Mucosa of descending colon (tissue), 3 donors: ENCODE data around the gene WIZ. TPM values are rescaled to one million over a fixed set of nuclear protein-coding genes. Genes with fewer than 3 reads are reported as not detected.

Source experiments
- ATAC-seq: fragments of 200-7000 bp; cut with Tn5 transposase; one replicate; pipeline ENCODE4 v1.9.1; 2020; ENCODE audit warnings: mild to moderate bottlenecking, moderate library complexity
- DNase-seq, 3 donors: peaks; one replicate each; pipeline ENCODE4 v3.0.0-alpha.2; 2020
- H3K36me3 ChIP-seq: fragments of 200-600 bp; one replicate; pipeline ENCODE4 v1.8.0; 2021; ENCODE audit warnings: low read depth, mild to moderate bottlenecking
- H3K4me1 ChIP-seq: fragments of 200-600 bp; one replicate; pipeline ENCODE4 v1.8.0; 2021; ENCODE audit warnings: low read depth, mild to moderate bottlenecking
- H3K4me3 ChIP-seq: fragments of 200-600 bp; one replicate; pipeline ENCODE4 v1.8.0; 2021; ENCODE audit warnings: mild to moderate bottlenecking
- H3K9me3 ChIP-seq: fragments of 200-600 bp; one replicate; pipeline ENCODE4 v1.8.0; 2021; ENCODE audit warnings: mild to moderate bottlenecking
- intact Hi-C, 2 donors: fragments of 100-400 bp; cut with DNase I in 1 of 2; cut with micrococcal nuclease in 1 of 2; formaldehyde crosslinking; loops; one replicate each; pipeline versions ENCODE4 v1.11.0 to v1.11.1; 2022; cut with DNase I, micrococcal nuclease
- total RNA-seq, 3 donors: library from RNA; stranded (reverse); fragmentation: NEBNext Ultra II Directional in 2 of 3; extraction: Animal tissue kit (Norgen Biotek cat#: 25700) in 2 of 3; gene quantifications; one replicate each; pipeline versions ENCODE4 v1.2.1 to v1.2.4, GENCODE V29; 2021 to 2023
- TF ChIP-seq, protein P1 (sequence below): fragments of 200-600 bp; IDR thresholded peaks from one replicate; pipeline ENCODE4 v1.8.0; 2022; ENCODE audit warnings: antibody characterized with exemption, mild to moderate bottlenecking
- donor health status: DM: no; HTN: no; CAD: no; lungs with moderate emphysema.
- donor health status: DM: no; HTN: no; CAD: no.
- donor health status: DM: no; HTN: yes; CAD: no.

Gene WIZ
- total RNA-seq, 3 donors from 2014 or later, result 26.7 to 39.9 (median 28.1) TPM

DNA sequence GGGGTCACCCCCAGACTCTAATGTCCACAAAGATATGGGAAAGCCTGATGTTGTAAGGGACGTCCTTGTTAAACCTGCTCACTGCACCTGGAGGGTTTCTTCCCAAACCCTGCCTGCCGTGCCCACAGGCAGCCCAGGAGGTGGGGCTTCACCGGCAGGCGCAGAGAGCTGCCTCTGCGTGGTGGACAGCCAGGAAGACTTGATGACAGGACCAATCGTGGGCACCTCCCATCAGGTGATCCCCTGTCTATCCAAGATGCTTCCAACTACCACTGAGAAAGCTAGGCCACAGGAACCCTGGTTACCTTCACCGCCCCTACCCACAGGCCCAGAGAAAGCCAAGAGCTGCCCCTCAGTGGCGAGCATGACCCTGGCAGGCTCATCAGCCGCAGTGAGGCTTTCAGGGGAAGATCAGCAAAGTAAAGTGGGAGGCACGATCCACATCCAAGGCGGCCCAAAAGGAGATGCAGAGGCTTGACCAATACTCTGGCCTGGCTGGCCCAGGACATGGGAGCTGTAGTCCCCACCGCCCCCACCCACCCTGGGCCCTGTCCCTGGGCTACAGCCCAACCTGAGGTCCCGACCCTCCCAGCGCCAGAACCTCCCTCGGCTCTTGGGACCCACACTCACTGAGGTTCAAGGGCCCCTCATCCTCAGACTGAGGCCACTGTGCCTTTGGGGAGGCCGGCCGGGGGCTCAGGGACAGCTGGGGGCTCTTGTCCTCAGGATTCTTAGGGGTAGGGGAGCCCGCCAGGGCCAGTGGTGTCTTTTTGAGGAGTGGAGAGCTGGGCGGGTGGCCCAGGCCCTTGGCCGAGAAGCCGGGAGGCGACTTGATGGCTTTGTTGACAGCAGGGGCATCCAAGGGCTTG lies 20.6 kb downstream of the WIZ start:
- ATAC-seq, result no peak
- intact Hi-C loops, result no loop called here
- no peak overlapping the region for H3K4me3 ChIP-seq
- peaks cover 25% of the 10 kb centered on the region for H3K4me1 ChIP-seq
- H3K9me3 ChIP-seq, result no peaks in the 10 kb centered on the region
- no peaks in the 10 kb centered on the region for H3K36me3 ChIP-seq
- DNase-seq, result no peak
- TF ChIP-seq, protein P1, sequence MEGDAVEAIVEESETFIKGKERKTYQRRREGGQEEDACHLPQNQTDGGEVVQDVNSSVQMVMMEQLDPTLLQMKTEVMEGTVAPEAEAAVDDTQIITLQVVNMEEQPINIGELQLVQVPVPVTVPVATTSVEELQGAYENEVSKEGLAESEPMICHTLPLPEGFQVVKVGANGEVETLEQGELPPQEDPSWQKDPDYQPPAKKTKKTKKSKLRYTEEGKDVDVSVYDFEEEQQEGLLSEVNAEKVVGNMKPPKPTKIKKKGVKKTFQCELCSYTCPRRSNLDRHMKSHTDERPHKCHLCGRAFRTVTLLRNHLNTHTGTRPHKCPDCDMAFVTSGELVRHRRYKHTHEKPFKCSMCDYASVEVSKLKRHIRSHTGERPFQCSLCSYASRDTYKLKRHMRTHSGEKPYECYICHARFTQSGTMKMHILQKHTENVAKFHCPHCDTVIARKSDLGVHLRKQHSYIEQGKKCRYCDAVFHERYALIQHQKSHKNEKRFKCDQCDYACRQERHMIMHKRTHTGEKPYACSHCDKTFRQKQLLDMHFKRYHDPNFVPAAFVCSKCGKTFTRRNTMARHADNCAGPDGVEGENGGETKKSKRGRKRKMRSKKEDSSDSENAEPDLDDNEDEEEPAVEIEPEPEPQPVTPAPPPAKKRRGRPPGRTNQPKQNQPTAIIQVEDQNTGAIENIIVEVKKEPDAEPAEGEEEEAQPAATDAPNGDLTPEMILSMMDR, result no peak

DNA sequence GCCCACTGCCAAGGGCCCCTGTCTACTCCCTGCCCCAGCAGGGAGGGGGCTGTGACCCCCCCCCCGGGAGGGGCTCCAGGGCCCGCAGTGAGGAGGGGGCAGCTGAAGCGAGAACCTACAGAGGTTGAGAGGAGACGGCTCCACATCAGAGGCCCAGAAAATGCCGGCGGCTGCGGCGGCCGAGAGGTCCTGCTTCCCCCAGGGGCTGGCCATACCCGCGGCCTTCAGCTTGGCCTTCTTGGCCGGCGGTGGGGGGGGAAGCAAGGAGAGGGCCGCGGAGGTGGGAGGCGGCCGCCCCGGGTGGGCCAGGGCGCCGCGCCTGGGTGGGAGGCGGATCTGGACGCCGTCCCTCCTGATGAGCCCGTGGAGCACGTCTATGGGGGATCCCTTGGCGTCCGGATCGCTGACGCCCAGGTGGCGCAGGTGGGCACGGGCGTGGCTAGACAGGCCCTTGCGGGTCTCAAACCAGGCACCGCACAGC lies 21.7 kb downstream of the WIZ start:
- intact Hi-C loops, result no loop called here
- ATAC-seq, result no peak

DNA sequence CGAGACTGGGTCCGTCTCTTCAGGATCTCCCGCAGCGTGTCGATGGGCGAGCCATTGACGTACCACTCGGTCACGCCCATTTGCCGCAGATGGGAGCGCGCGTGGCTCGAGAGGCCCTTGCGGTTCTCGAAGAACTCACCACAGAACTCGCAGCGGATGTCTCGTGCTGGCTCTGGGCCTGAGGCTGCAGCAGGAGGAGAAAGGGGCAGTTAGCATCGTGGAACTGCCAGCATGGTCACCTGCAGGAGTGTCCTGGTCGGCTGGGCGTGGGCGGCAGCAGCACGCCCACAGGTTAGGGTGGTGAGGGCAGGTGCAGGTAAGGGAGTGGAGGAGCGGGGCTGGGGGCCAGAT lies 22.4 kb downstream of the WIZ start:
- no peak for DNase-seq
- intact Hi-C loops, result no loop called here
- peaks cover 17% of the 10 kb centered on the region for H3K4me1 ChIP-seq
- no peaks in the 10 kb centered on the region for H3K36me3 ChIP-seq
- peaks cover 3% of the 10 kb centered on the region for H3K9me3 ChIP-seq
- H3K4me3 ChIP-seq, result no peak overlapping the region
- TF ChIP-seq, protein P1, result no peak
- ATAC-seq, result no peak

More for the DNA sequence above, 21.7 kb downstream of the WIZ start:
- DNase-seq, result no peak
- H3K36me3 ChIP-seq, result no peaks in the 10 kb centered on the region
- H3K9me3 ChIP-seq, result peaks cover 2% of the 10 kb centered on the region
- no peak overlapping the region for H3K4me3 ChIP-seq
- H3K4me1 ChIP-seq, result peaks cover 18% of the 10 kb centered on the region
- TF ChIP-seq, protein P1, result no peak

DNA sequence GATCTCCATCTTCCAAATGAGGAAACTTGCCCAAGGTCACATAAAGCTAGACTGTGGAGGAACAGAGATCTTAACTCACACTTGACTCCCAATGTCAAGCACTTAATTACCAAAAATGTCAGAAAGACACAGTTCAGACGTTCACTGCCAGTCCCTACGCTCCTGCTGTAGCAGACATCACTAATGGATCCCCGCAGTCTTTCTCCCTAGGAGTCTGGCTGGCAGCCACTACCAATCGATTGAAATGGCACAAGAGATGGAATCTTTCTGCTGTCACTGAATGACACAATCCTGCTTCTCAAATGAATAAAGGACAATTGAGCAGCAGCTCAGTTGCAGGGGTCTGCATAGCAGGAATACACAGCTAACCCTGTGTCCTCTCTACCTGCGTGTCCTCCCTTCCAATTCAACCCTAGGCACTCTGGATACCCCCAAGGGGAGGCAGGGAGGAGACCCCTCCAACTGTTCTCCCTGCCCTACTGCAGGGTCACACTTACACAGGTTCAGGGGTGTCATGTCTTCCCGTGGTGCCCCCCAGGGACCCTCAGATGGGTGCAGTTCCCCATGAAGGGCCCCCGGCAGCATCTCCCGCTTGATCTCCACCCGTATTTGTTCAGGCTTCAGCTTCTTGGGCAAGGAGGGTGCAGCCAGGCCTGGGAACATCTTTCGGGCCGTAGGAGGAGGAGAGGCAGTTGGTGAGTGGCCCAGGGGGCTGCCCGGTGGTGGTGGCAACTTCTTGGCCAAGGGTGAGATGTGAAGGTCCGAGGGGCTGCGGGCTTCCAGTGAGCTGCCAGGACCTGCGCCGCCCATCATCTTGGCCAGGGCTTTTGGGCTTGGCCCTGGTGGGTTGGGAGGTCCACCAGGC lies 23.0 kb downstream of the WIZ start:
- Histone ChIP-seq H3K4me1 (peaks cover 17% of the 10 kb centered on the region), H3K36me3 (no peaks in the 10 kb centered on the region)

DNA sequence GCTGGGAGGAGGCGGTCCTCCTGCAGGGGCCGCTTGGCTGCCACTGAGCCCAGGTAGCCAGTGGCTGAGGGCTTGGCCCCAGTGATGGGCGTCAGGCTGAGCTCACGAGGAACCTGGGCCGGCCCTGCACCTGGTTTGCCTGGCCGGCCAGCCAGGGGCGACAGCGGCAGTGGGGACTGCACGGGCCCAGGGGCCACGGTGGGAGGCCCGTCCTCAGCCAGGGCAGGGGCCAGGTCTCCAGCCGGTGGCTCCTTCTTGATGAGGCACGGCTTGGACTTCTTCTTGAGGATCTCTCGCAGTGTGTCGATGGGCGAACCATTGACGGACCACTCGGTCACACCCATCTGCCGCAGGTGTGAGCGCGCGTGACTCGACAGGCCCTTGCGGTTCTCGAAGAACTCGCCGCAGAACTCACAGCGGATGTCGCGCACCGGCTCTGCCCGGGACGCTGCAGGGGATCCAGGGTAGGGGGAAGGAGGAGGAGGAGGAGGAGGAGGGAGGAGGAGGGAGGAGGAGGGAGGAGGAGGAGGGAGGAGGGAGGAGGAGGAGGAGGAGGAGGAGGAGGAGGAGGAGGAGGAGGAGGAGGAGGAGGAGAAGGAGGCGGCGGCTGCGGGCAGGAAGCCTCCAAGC lies 24.3 kb downstream of the WIZ start:
- peaks cover 3% of the 10 kb centered on the region for H3K9me3 ChIP-seq
- intact Hi-C loops, result no loop called here
- peaks cover 5% of the 10 kb centered on the region for H3K4me1 ChIP-seq
- ATAC-seq (no peak), DNase-seq (no peak)
- TF ChIP-seq, protein P1, result no peak
- H3K36me3 ChIP-seq, result no peaks in the 10 kb centered on the region
- no peak overlapping the region for H3K4me3 ChIP-seq

More for the DNA sequence above, 23.0 kb downstream of the WIZ start:
- H3K4me3 ChIP-seq, result no peak overlapping the region
- TF ChIP-seq, protein P1, result no peak
- ATAC-seq, result no peak
- no peak for DNase-seq
- intact Hi-C loops, result no loop called here
- H3K9me3 ChIP-seq, result peaks cover 3% of the 10 kb centered on the region
